GF-D8 (cell line): ENCODE data around the gene RPTOR.

Source experiments
- DNase-seq: peaks from one replicate; lab custom pipeline; 2025; lab: John Stamatoyannopoulos, UW

The RPTOR gene

GRCh38 chr17:80998748-80999535 is 454.3 kb downstream of the RPTOR start:
- DNase-seq: no peak

- DNase-seq: no peak
These were observed 455.1 kb downstream of the RPTOR start for GRCh38 chr17:80999536-81000333.

GRCh38 chr17:81000334-81000630 is 455.6 kb downstream of the RPTOR start:
- DNase-seq: no peak

- no peak for DNase-seq
These were observed 456.2 kb downstream of the RPTOR start for GRCh38 chr17:81000631-81001357.

- DNase-seq: no peak
These were observed 457.4 kb downstream of the RPTOR start for GRCh38 chr17:81002013-81002384.

GRCh38 chr17:81002409-81003361 is 458.0 kb downstream of the RPTOR start:
- DNase-seq: no peak

- DNase-seq: no peak
These were observed 459.3 kb downstream of the RPTOR start for GRCh38 chr17:81003711-81004475.

GRCh38 chr17:81006891-81007290 is 462.3 kb downstream of the RPTOR start:
- no peak for DNase-seq

GRCh38 chr17:81008140-81008539 is 463.5 kb downstream of the RPTOR start:
- DNase-seq: no peak

- DNase-seq: no peak
These were observed 464.5 kb downstream of the RPTOR start for GRCh38 chr17:81009136-81009535.

GRCh38 chr17:81010935-81011334 is 466.3 kb downstream of the RPTOR start:
- no peak for DNase-seq

- no peak for DNase-seq
These were observed 467.3 kb downstream of the RPTOR start for GRCh38 chr17:81011951-81012350.

- DNase-seq: no peak
These were observed 468.2 kb downstream of the RPTOR start for GRCh38 chr17:81012574-81013447.

GRCh38 chr17:81013642-81014041 is 469.0 kb downstream of the RPTOR start:
- no peak for DNase-seq

GRCh38 chr17:81015136-81015535 is 470.5 kb downstream of the RPTOR start:
- DNase-seq: no peak
